IPS-15b (cell line): ENCODE results near the gene PPFIA1.

Experiments used
- H3K27me3 ChIP-seq: one replicate; pipeline ENCODE4 v1.6.1; 2013; ENCODE audit warnings: low read length; ENCODE audit not compliant: control insufficient read depth, insufficient read depth
- H3K36me3 ChIP-seq: one replicate; pipeline ENCODE4 v1.6.1; 2013; ENCODE audit warnings: low read length; ENCODE audit not compliant: control insufficient read depth, insufficient read depth
- H3K4me1 ChIP-seq: one replicate; pipeline ENCODE4 v1.6.1; 2013; ENCODE audit warnings: mild to moderate bottlenecking, low read length; ENCODE audit not compliant: control insufficient read depth, insufficient read depth
- H3K4me3 ChIP-seq: one replicate; pipeline ENCODE4 v1.5.1; 2013; ENCODE audit warnings: low read depth, low read length
- H3K9ac ChIP-seq: one replicate; pipeline ENCODE4 v1.6.1; 2013; ENCODE audit warnings: low read depth, mild to moderate bottlenecking, low read length
- H3K9me3 ChIP-seq: one replicate; pipeline ENCODE4 v1.6.1; 2013; ENCODE audit warnings: mild to moderate bottlenecking, low read length; ENCODE audit not compliant: control insufficient read depth, insufficient read depth

Gene PPFIA1

GRCh38 chr11:70424765-70425344, 154.4 kb downstream of the PPFIA1 start:
- H3K36me3 ChIP-seq, result peaks cover 67% of the 10 kb centered on the region
- peaks cover 2% of the 10 kb centered on the region for H3K4me1 ChIP-seq
- H3K9me3 ChIP-seq, result no peaks in the 10 kb centered on the region
- H3K4me3 ChIP-seq, result no peak overlapping the region
- no peak overlapping the region for H3K9ac ChIP-seq
- H3K27me3 ChIP-seq, result no peaks in the 10 kb centered on the region

GRCh38 chr11:70427436-70427835, 156.9 kb downstream of the PPFIA1 start:
- H3K36me3 ChIP-seq, result peaks cover 72% of the 10 kb centered on the region
- H3K9me3 ChIP-seq, result no peaks in the 10 kb centered on the region
- H3K9ac ChIP-seq, result no peak overlapping the region
- no peak overlapping the region for H3K4me3 ChIP-seq
- H3K27me3 ChIP-seq, result no peaks in the 10 kb centered on the region
- peaks cover 2% of the 10 kb centered on the region for H3K4me1 ChIP-seq

GRCh38 chr11:70428701-70429427, 158.4 kb downstream of the PPFIA1 start:
- H3K36me3 ChIP-seq, result peaks cover 73% of the 10 kb centered on the region
- peaks cover 2% of the 10 kb centered on the region for H3K4me1 ChIP-seq
- H3K9ac ChIP-seq, result no peak overlapping the region

GRCh38 chr11:70429428-70429705, 158.9 kb downstream of the PPFIA1 start:
- Histone ChIP-seq H3K4me1 (peaks cover 2% of the 10 kb centered on the region), H3K4me3 (no peak overlapping the region), H3K9ac (no peak overlapping the region), H3K27me3 (no peaks in the 10 kb centered on the region), H3K36me3 (peaks cover 75% of the 10 kb centered on the region), H3K9me3 (no peaks in the 10 kb centered on the region)

More at GRCh38 chr11:70428701-70429427, 158.4 kb downstream of the PPFIA1 start:
- no peak overlapping the region for H3K4me3 ChIP-seq
- no peaks in the 10 kb centered on the region for H3K9me3 ChIP-seq
- H3K27me3 ChIP-seq, result no peaks in the 10 kb centered on the region

- H3K36me3 ChIP-seq, result peaks cover 75% of the 10 kb centered on the region
- no peaks in the 10 kb centered on the region for H3K27me3 ChIP-seq
- H3K4me3 ChIP-seq, result no peak overlapping the region
- peaks cover 1% of the 10 kb centered on the region for H3K4me1 ChIP-seq
- no peaks in the 10 kb centered on the region for H3K9me3 ChIP-seq
- no peak overlapping the region for H3K9ac ChIP-seq
These were observed 159.4 kb downstream of the PPFIA1 start for GRCh38 chr11:70429724-70430521.

GRCh38 chr11:70430671-70431574, 160.4 kb downstream of the PPFIA1 start:
- Histone ChIP-seq H3K36me3 (peaks cover 74% of the 10 kb centered on the region), H3K4me3 (no peak overlapping the region), H3K9ac (no peak overlapping the region), H3K9me3 (no peaks in the 10 kb centered on the region), H3K4me1 (no peaks in the 10 kb centered on the region), H3K27me3 (no peaks in the 10 kb centered on the region)

- H3K4me3 ChIP-seq, result no peak overlapping the region
- H3K9me3 ChIP-seq, result no peaks in the 10 kb centered on the region
- peaks cover 80% of the 10 kb centered on the region for H3K36me3 ChIP-seq
- no peaks in the 10 kb centered on the region for H3K27me3 ChIP-seq
- H3K4me1 ChIP-seq, result no peaks in the 10 kb centered on the region
- H3K9ac ChIP-seq, result no peak overlapping the region
These were observed 161.1 kb downstream of the PPFIA1 start for GRCh38 chr11:70431611-70432010.

GRCh38 chr11:70432065-70432464, 161.6 kb downstream of the PPFIA1 start:
- H3K27me3 ChIP-seq, result no peaks in the 10 kb centered on the region
- H3K4me1 ChIP-seq, result no peaks in the 10 kb centered on the region
- H3K4me3 ChIP-seq, result no peak overlapping the region
- H3K36me3 ChIP-seq, result peaks cover 81% of the 10 kb centered on the region
- H3K9ac ChIP-seq, result no peak overlapping the region
- no peaks in the 10 kb centered on the region for H3K9me3 ChIP-seq

- no peak overlapping the region for H3K4me3 ChIP-seq
- peaks cover 79% of the 10 kb centered on the region for H3K36me3 ChIP-seq
- no peaks in the 10 kb centered on the region for H3K27me3 ChIP-seq
- H3K9ac ChIP-seq, result no peak overlapping the region
- no peaks in the 10 kb centered on the region for H3K9me3 ChIP-seq
- H3K4me1 ChIP-seq, result no peaks in the 10 kb centered on the region
These were observed 162.1 kb downstream of the PPFIA1 start for GRCh38 chr11:70432580-70432979.

GRCh38 chr11:70433038-70433437, 162.5 kb downstream of the PPFIA1 start:
- Histone ChIP-seq H3K4me1 (no peaks in the 10 kb centered on the region), H3K27me3 (no peaks in the 10 kb centered on the region), H3K9ac (no peak overlapping the region), H3K4me3 (no peak overlapping the region), H3K9me3 (no peaks in the 10 kb centered on the region), H3K36me3 (peaks cover 80% of the 10 kb centered on the region)

GRCh38 chr11:70433526-70433925, 163.0 kb downstream of the PPFIA1 start:
- Histone ChIP-seq H3K27me3 (no peaks in the 10 kb centered on the region), H3K9me3 (no peaks in the 10 kb centered on the region), H3K4me1 (no peaks in the 10 kb centered on the region), H3K4me3 (no peak overlapping the region), H3K36me3 (peaks cover 82% of the 10 kb centered on the region), H3K9ac (no peak overlapping the region)
